GM12892 (cell line): Measurements from ENCODE around the gene AATF.

Source experiments
- DNase-seq: peaks from one replicate; pipeline ENCODE4 v3.0.0; 2011; ENCODE audit not compliant: insufficient read length
- FAIRE-seq: peaks from 2 replicates; lab custom pipeline; 2011; peaks lifted over from hg19 to GRCh38; lab: Jason Lieb, UNC
- POLR2A ChIP-seq: IDR thresholded peaks from 2 replicates; pipeline ENCODE4 v1.6.1; 2011; ENCODE audit warnings: low read depth, low read length, control low read depth
- POLR2AphosphoS5 ChIP-seq: IDR thresholded peaks from 2 replicates; pipeline ENCODE4 v1.6.1; 2011; ENCODE audit warnings: low read depth, low read length, control low read depth
- TAF1 ChIP-seq: IDR thresholded peaks from 2 replicates; pipeline ENCODE4 v1.6.1; 2011; ENCODE audit warnings: low read depth, mild to moderate bottlenecking, control low read depth, low read length, borderline replicate concordance

AATF gene

GRCh38 chr17:37082985-37083384 is 134.2 kb downstream of the AATF start:
- FAIRE-seq: no peak
- TF ChIP-seq TAF1 (no peak), POLR2A (no peak), POLR2AphosphoS5 (no peak)

GRCh38 chr17:37083456-37083855 is 134.7 kb downstream of the AATF start:
- no peak for TF ChIP-seq TAF1
- no peak for TF ChIP-seq POLR2AphosphoS5
- no peak for TF ChIP-seq POLR2A
- DNase-seq: no peak
- no peak for FAIRE-seq

More at GRCh38 chr17:37082985-37083384, 134.2 kb downstream of the AATF start:
- DNase-seq: no peak

- TF ChIP-seq POLR2A: no peak
- TF ChIP-seq TAF1: no peak
- no peak for TF ChIP-seq POLR2AphosphoS5
- DNase-seq (no peak), FAIRE-seq (no peak)
Observed at GRCh38 chr17:37084372-37084771, 135.6 kb downstream of the AATF start.

GRCh38 chr17:37086334-37086733 is 137.6 kb downstream of the AATF start:
- DNase-seq: no peak
- no peak for FAIRE-seq
- no peak for TF ChIP-seq TAF1

GRCh38 chr17:37086948-37087347 is 138.2 kb downstream of the AATF start:
- FAIRE-seq (no peak), DNase-seq (no peak)
- TF ChIP-seq TAF1 (no peak), POLR2A (no peak), POLR2AphosphoS5 (no peak)

- FAIRE-seq (no peak), DNase-seq (no peak)
- no peak for TF ChIP-seq POLR2AphosphoS5
- TF ChIP-seq POLR2A: no peak
- no peak for TF ChIP-seq TAF1
Observed at GRCh38 chr17:37087683-37088082, 138.9 kb downstream of the AATF start.

GRCh38 chr17:37088459-37088858 is 139.7 kb downstream of the AATF start:
- FAIRE-seq (no peak), DNase-seq (no peak)
- TF ChIP-seq POLR2AphosphoS5: no peak

GRCh38 chr17:37088913-37089312 is 140.2 kb downstream of the AATF start:
- TF ChIP-seq POLR2AphosphoS5 (no peak), POLR2A (no peak), TAF1 (no peak)
- FAIRE-seq: no peak
- no peak for DNase-seq

GRCh38 chr17:37089956-37090355 is 141.2 kb downstream of the AATF start:
- FAIRE-seq: no peak
- TF ChIP-seq TAF1: no peak
- no peak for TF ChIP-seq POLR2AphosphoS5
- no peak for TF ChIP-seq POLR2A
- no peak for DNase-seq

GRCh38 chr17:37090941-37091340 is 142.2 kb downstream of the AATF start:
- no peak for FAIRE-seq
- no peak for TF ChIP-seq TAF1
- TF ChIP-seq POLR2A: no peak
- no peak for TF ChIP-seq POLR2AphosphoS5
- DNase-seq: no peak

GRCh38 chr17:37092071-37092470 is 143.3 kb downstream of the AATF start:
- TF ChIP-seq POLR2AphosphoS5 (no peak), POLR2A (no peak), TAF1 (no peak)
- DNase-seq: no peak
- no peak for FAIRE-seq

- no peak for TF ChIP-seq POLR2AphosphoS5
- DNase-seq (no peak), FAIRE-seq (no peak)
Observed at GRCh38 chr17:37092701-37093100, 143.9 kb downstream of the AATF start.

- DNase-seq (no peak), FAIRE-seq (no peak)
- no peak for TF ChIP-seq POLR2A
Observed at GRCh38 chr17:37094391-37094790, 145.6 kb downstream of the AATF start.

GRCh38 chr17:37096071-37096470 is 147.3 kb downstream of the AATF start:
- TF ChIP-seq TAF1: no peak
- no peak for TF ChIP-seq POLR2A
- no peak for TF ChIP-seq POLR2AphosphoS5
- DNase-seq (no peak), FAIRE-seq (no peak)

GRCh38 chr17:37097154-37097553 is 148.4 kb downstream of the AATF start:
- FAIRE-seq: no peak
- DNase-seq: no peak
- no peak for TF ChIP-seq POLR2A
- no peak for TF ChIP-seq POLR2AphosphoS5
